HepG2 (cell line): Measurements from ENCODE around the gene PRR33. TPM values are rescaled to one million over a fixed set of nuclear protein-coding genes. Genes with fewer than 3 reads are reported as not detected.
"Not testable (repeated sequence)": the region's sequence is repeated elsewhere in the genome, so short reads cannot be mapped to it uniquely, and the experiment has no call there.

Experiments used
- ATAC-seq: fragments of 200-7000 bp; cut with Tn5 transposase; 3 replicates; pipeline ENCODE4 v1.9.1; 2020; ENCODE audit warnings: mild to moderate bottlenecking, moderate library complexity
- BruUV-seq: library from RNA; stranded (reverse); fragments of 400-500 nt; replicated peaks from 2 replicates; lab custom pipeline; 2021; lab: Mats Ljungman, UMichigan
- CTCF ChIA-PET: fragments of 300-600 bp; formaldehyde crosslinking; extraction: SDS; loops from one replicate; lab custom pipeline; 2021; ENCODE audit warnings: low total read pairs, inconsistent platforms, low intra/inter-chr PET ratio; lab: Yijun Ruan, JAX
- POLR2A ChIA-PET: fragments of 350-600 bp; sonication (Branson Sonifier 250); formaldehyde crosslinking; loops from one replicate; lab custom pipeline; 2020; ENCODE audit warnings: antibody characterized with exemption, inconsistent platforms; lab: Yijun Ruan, JAX
- DNase-seq: peaks from one replicate; pipeline ENCODE4 v3.0.0-alpha.2; 2015; ENCODE audit warnings: low spot score
- FAIRE-seq: peaks from 3 replicates; lab custom pipeline; 2011; peaks lifted over from hg19 to GRCh38; lab: Jason Lieb, UNC
- H2AFZ ChIP-seq: one replicate; pipeline ENCODE4 v1.6.1; 2011; ENCODE audit warnings: low read length, inconsistent platforms
- H3K27ac ChIP-seq: fragments of 300-600 bp; 3 replicates; pipeline ENCODE4 v1.8.0; 2011; ENCODE audit warnings: mixed run types, mild to moderate bottlenecking, mixed read lengths, low read length, inconsistent platforms; ENCODE audit not compliant: insufficient read depth; ENCODE audit errors: extremely low read length
- H3K27me3 ChIP-seq, 2 experiments: fragments of 200-600 bp in 1 of 2; 2 replicates in 1 of 2; 3 replicates in 1 of 2; pipeline versions ENCODE4 v1.6.0 to v1.8.0; 2011; ENCODE audit warnings: low read length in 2 of 2, mild to moderate bottlenecking in 2 of 2, moderate library complexity in 2 of 2, inconsistent platforms in 1 of 2; ENCODE audit not compliant: insufficient read depth in 2 of 2, control insufficient read depth in 1 of 2
- H3K36me3 ChIP-seq, 2 experiments: fragments of 200-600 bp in 1 of 2; replicated peaks in 1 of 2; 2 replicates in 1 of 2; 3 replicates in 1 of 2; pipeline versions ENCODE4 v1.5.1 to v1.8.0; 2011; ENCODE audit warnings: low read length in 2 of 2, inconsistent platforms in 1 of 2; ENCODE audit not compliant: insufficient read depth in 2 of 2, control insufficient read depth in 1 of 2
- H3K4me1 ChIP-seq: 2 replicates; pipeline ENCODE4 v1.5.1; 2012; ENCODE audit warnings: low read length, inconsistent platforms; ENCODE audit not compliant: insufficient read depth
- H3K4me2 ChIP-seq: 2 replicates; pipeline ENCODE4 v1.6.0; 2011; ENCODE audit warnings: low read depth, low read length, inconsistent platforms
- H3K4me3 ChIP-seq, 3 experiments: fragments of 200-600 bp in 1 of 3; sonication (generic), shearing (Covaris generic) in 1 of 3; replicated peaks in 1 of 3; 2 replicates each; pipeline ENCODE4 v1.5.1; 2011 to 2016; ENCODE audit warnings: low read length in 3 of 3, inconsistent platforms in 2 of 3, low read depth in 2 of 3, mild to moderate bottlenecking in 2 of 3, control low read depth in 1 of 3, mixed read lengths in 1 of 3; ENCODE audit not compliant: insufficient read depth in 1 of 3
- H3K79me2 ChIP-seq: one replicate; pipeline ENCODE4 v1.6.1; 2011; ENCODE audit warnings: low read length, inconsistent platforms; ENCODE audit not compliant: insufficient read depth
- H3K9ac ChIP-seq: 2 replicates; pipeline ENCODE4 v1.6.0; 2011; ENCODE audit warnings: mild to moderate bottlenecking, low read depth, low read length, inconsistent platforms; ENCODE audit not compliant: insufficient read depth
- H3K9me3 ChIP-seq: 2 replicates; pipeline ENCODE4 v1.5.1; 2012; ENCODE audit warnings: mild to moderate bottlenecking, low read length
- H4K20me1 ChIP-seq: 2 replicates; pipeline ENCODE4 v1.6.0; 2011; ENCODE audit warnings: inconsistent platforms, mild to moderate bottlenecking, low read length, moderate library complexity; ENCODE audit not compliant: insufficient read depth
- TIGD3 ChIP-seq: sonication (generic); formaldehyde crosslinking; IDR thresholded peaks from 2 replicates; pipeline ENCODE4 v1.5.1; 2020; ENCODE audit warnings: mild to moderate bottlenecking, missing genetic modification reagents, borderline replicate concordance
- ZNF768 ChIP-seq: sonication (generic); formaldehyde crosslinking; IDR thresholded peaks from 2 replicates; pipeline ENCODE4 v1.4.0; 2020; ENCODE audit warnings: missing genetic modification reagents
- WGBS: methylation state at CpG from one replicate; pipeline ENCODE4 v1.1.6; 2017; ENCODE audit warnings: low lambda C conversion rate; 5-methylcytosine and 5-hydroxymethylcytosine counted together
- in situ Hi-C: cut with HindIII; loops from 2 replicates; pipeline ENCODE4 v1.10.0; 2017; ENCODE audit warnings: low pct_unique_long_range_greater_than_20kb; ENCODE audit not compliant: extremely low pct_ligation_motif_present
- intact Hi-C: fragments of 100-400 bp; cut with micrococcal nuclease; formaldehyde crosslinking; loops from one replicate; pipeline ENCODE4 v1.10.0; 2022; ENCODE audit not compliant: unreplicated experiment
- polyA plus RNA-seq, 8 experiments: library from polyadenylated mRNA; depleted of rRNA in 3 of 8; stranded (reverse) in 7 of 8; unstranded in 1 of 8; fragments of >200 nt; fragmentation: Illumina TruSeq in 4 of 8; extraction: Trizol in 4 of 8; gene quantifications; 2 replicates each; pipeline versions ENCODE4 v1.2.1 to v1.2.3, GENCODE V29; 2011 to 2016; ENCODE audit warnings: low read depth in 4 of 8, missing spikeins in 1 of 8, mixed read lengths in 1 of 8; ENCODE audit not compliant: insufficient read depth in 1 of 8
- total RNA-seq, 5 experiments: library from RNA; depleted of rRNA; stranded (reverse); fragments of >200 nt; fragmentation: Illumina TruSeq; extraction: Trizol; gene quantifications; 2 replicates each; pipeline ENCODE4 v1.2.3, GENCODE V29; 2016; ENCODE audit warnings: low read depth in 1 of 5
- TF ChIP-seq, protein P1 (sequence below): sonication (generic); formaldehyde crosslinking; IDR thresholded peaks from 2 replicates; pipeline ENCODE4 v1.5.0; 2020; ENCODE audit warnings: mild to moderate bottlenecking, missing genetic modification reagents

PRR33 gene
- total and polyA plus RNA-seq, 2 of the 13 experiments (the other 11 are each of a cell fraction or from before 2014, with no cell fraction given), result not detected

GRCh38 chr11:1875093-1875850, 16.4 kb downstream of the PRR33 start (continued):
- TF ChIP-seq TIGD3, result no peak

DNA sequence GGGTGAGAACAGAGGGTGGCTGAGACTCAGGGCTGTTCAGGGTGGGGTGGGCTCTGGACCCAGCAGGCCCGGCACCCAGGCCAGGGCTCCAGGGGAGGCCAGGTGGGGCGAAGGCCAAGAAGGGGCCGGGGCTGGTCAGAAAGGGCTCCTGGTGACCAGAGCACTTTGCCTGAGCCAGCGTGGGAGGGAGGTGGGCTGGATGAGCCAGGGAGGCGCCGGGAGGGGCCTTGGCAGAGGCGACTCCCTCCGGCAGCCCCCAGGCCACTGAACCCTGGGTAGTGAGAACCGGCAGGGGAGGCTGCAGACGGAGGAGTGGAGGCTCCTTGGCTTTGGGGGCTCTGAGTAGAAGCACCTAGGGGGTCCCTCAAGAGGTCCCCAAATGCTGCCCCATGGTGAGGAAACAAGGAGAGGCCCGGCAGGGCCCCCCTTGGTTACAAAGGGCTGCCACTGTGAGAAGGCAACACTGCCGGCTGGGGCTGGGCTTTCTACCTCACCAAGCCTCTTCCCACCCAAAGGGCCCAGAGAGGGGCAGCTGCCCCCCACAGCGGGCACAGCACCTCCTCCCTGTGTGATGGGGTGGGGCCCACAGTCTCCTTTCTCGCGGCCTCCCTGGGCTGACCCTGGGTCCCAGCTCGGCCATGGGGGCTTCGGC, 17.1 kb downstream of the PRR33 start:
- DNase-seq, H2AFZ ChIP-seq, POLR2A ChIA-PET, H3K9me3 ChIP-seq, H3K79me2 ChIP-seq, ATAC-seq, in situ Hi-C loops, H4K20me1 ChIP-seq, intact Hi-C loops, H3K4me3 ChIP-seq, H3K27ac ChIP-seq, H3K36me3 ChIP-seq, H3K9ac ChIP-seq, H3K4me2 ChIP-seq, BruUV-seq, FAIRE-seq: not testable (repeated sequence)
- CTCF ChIA-PET, result interaction anchor here (2.9 kb wide), 1 partner anchor 276 kb away, joined by 36 read pairs; no protein-coding TSS in a partner anchor
- 15% methylated on average over 3 of the region's 17 CpGs for WGBS
- TF ChIP-seq ZNF768, result peak; percentile 76; the same call in 1 of the 2 replicates
- H3K4me1 ChIP-seq, result peaks cover 16% of the 10 kb centered on the region
- H3K27me3 ChIP-seq, result peaks cover 15 to 53% of the 10 kb centered on the region in 2 experiments; a peak in 4 of 5 replicates

DNA sequence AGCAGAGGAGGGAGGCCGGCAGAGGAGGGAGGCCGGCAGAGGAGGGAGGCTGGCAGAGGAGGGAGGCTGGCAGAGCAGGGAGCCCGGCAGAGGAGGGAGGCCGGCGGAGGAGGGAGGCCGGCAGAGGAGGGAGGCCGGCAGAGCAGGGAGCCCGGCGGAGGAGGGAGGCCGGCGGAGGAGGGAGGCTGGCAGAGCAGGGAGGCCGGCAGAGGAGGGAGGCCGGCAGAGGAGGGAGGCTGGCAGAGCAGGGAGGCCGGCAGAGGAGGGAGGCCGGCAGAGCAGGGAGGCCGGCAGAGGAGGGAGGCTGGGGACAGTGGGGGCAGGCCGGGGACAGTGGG, 17.9 kb downstream of the PRR33 start:
- POLR2A ChIA-PET, H3K9ac ChIP-seq, H3K36me3 ChIP-seq, H3K79me2 ChIP-seq, CTCF ChIA-PET, H3K4me2 ChIP-seq, H4K20me1 ChIP-seq, DNase-seq, BruUV-seq, H3K4me3 ChIP-seq, H2AFZ ChIP-seq, intact Hi-C loops, FAIRE-seq, H3K27ac ChIP-seq, ATAC-seq, in situ Hi-C loops, H3K9me3 ChIP-seq: not testable (repeated sequence)
- TF ChIP-seq, protein P1, sequence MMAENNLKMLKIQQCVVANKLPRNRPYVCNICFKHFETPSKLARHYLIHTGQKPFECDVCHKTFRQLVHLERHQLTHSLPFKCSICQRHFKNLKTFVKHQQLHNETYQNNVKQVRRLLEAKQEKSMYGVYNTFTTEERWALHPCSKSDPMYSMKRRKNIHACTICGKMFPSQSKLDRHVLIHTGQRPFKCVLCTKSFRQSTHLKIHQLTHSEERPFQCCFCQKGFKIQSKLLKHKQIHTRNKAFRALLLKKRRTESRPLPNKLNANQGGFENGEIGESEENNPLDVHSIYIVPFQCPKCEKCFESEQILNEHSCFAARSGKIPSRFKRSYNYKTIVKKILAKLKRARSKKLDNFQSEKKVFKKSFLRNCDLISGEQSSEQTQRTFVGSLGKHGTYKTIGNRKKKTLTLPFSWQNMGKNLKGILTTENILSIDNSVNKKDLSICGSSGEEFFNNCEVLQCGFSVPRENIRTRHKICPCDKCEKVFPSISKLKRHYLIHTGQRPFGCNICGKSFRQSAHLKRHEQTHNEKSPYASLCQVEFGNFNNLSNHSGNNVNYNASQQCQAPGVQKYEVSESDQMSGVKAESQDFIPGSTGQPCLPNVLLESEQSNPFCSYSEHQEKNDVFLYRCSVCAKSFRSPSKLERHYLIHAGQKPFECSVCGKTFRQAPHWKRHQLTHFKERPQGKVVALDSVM (CRISPR knock-in tag), result peak; percentile 74; the same call in 1 of the 2 replicates
- H3K4me1 ChIP-seq, result peaks cover 16% of the 10 kb centered on the region
- 56% methylated on average over 17 of the region's 17 CpGs for WGBS
- H3K27me3 ChIP-seq, result peaks cover 18 to 56% of the 10 kb centered on the region in 2 experiments
